H7 (cell line): ENCODE results near the gene NMUR2. TPM values are rescaled to one million over a fixed set of nuclear protein-coding genes. Genes with fewer than 3 reads are reported as not detected.

Source experiments
- DNase-seq: peaks from one replicate; pipeline ENCODE4 v3.0.0; 2012
- H3K27me3 ChIP-seq: 2 replicates; pipeline ENCODE4 v1.6.0; 2011; ENCODE audit warnings: mild to moderate bottlenecking, low read length; ENCODE audit not compliant: control insufficient read depth, insufficient read depth
- H3K36me3 ChIP-seq: replicated peaks from 2 replicates; pipeline ENCODE4 v1.5.1; 2011; ENCODE audit warnings: low read length; ENCODE audit not compliant: control insufficient read depth, insufficient read depth
- H3K4me3 ChIP-seq: 2 replicates; pipeline ENCODE4 v1.5.1; 2011; ENCODE audit warnings: low read depth, mild to moderate bottlenecking, control low read depth, low read length, moderate library complexity; ENCODE audit not compliant: insufficient read depth
- total RNA-seq: library from RNA; depleted of rRNA; stranded (reverse); fragments of >200 nt; shearing (Covaris generic); gene quantifications from 2 replicates; pipeline ENCODE4 v1.2.3, GENCODE V29; 2014; rRNA removed

The NMUR2 gene, protein sequence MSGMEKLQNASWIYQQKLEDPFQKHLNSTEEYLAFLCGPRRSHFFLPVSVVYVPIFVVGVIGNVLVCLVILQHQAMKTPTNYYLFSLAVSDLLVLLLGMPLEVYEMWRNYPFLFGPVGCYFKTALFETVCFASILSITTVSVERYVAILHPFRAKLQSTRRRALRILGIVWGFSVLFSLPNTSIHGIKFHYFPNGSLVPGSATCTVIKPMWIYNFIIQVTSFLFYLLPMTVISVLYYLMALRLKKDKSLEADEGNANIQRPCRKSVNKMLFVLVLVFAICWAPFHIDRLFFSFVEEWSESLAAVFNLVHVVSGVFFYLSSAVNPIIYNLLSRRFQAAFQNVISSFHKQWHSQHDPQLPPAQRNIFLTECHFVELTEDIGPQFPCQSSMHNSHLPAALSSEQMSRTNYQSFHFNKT
- not detected in 2 replicates for total RNA-seq

DNA sequence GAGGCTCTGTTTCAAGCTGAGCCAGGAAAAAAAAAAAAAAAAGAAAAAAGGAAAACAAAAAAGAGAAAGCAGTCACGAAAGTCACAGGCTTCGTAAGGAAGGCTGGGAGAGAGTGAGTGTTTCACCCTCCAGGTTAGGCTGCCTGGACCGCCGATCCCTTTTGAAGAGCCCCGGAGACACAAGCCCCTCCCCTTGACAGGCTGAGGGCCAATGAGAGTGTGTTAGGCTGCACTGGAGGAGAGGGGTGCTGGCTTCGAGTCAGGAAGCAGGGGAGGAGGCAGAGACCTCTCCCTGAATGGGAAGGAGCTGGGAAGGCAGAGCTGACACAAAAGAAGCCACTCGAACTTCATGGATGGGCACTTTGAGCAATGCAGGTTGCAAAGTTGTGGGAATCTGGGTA lies at the start of gene NMUR2:
Gene NMUR2, minus strand, starts transcription at position 135 of the 400 bp plus-strand sequence. CDS start 166 bp downstream, outside the sequence.
- no peak within 1 kb of the TSS for H3K4me3 ChIP-seq

DNA sequence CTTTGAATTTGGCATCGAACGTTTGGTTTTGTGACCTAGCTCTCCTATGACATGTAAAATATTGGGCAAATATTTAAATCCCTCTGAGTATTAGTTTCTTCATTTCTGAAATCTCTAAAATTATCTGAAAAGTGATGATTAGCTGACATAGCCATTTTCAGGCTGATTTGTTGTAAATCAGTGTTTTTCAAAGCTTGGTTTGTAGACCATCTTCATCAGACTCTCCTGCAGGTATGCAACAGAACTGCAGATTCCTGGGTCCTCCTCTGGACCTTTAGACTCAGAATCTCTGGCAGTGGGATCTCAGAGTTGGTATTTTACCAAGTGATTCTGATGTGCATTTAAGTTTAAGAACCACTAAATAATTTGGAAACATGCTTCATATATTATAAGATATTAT lies 38.9 kb upstream of the NMUR2 start:
- Histone ChIP-seq H3K36me3 (no peaks in the 10 kb centered on the region), H3K27me3 (no peaks in the 10 kb centered on the region), H3K4me3 (no peak overlapping the region)
- peak; percentile 11 for DNase-seq

More for the DNA sequence above, at the start of gene NMUR2:
- peak; percentile 72 for DNase-seq
- H3K36me3 ChIP-seq, result no peaks in the 10 kb centered on the region
- H3K27me3 ChIP-seq, result no peaks in the 10 kb centered on the region

DNA sequence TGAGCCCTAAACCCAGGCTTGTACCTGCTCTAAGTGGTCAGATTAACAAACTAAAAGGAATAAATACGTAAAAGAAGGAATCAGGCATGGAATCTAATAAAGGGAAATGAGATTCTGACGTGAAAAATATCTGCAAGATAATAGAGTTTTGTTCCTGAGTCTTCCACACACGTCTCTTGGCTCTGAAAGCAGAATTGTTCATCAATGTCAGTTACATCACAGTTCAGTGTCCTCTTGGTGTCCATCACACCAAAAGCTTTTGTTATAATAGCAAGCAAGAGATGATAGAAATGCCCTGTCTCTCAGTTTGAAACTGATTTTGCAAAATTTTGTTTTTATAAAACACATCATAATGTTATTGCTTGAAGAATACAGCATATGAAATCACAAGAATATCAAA lies 34.7 kb upstream of the NMUR2 start:
- Histone ChIP-seq H3K27me3 (no peaks in the 10 kb centered on the region), H3K36me3 (no peaks in the 10 kb centered on the region), H3K4me3 (no peak overlapping the region)
- DNase-seq, result no peak

DNA sequence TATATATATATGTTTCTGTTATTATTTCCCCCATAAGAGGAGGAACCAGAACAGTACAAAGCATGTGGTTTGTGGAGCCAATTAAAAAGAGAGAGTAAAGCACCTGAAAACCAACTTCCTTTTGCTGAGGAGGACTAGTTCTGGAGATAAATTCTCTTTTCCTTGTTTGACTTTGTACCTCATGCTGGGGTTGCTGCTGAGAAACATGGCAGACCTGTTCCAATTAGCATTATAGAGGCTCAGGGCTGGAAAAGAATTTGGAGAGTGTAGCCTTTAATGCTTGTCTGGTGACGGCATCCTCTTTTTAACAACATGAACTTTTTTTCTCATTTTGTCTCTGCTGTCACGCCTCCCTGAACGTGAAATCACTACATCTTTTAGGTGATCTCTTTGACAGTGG lies 32.8 kb upstream of the NMUR2 start:
- peak; percentile 23 for DNase-seq
- Histone ChIP-seq H3K27me3 (no peaks in the 10 kb centered on the region), H3K36me3 (no peaks in the 10 kb centered on the region), H3K4me3 (no peak overlapping the region)

DNA sequence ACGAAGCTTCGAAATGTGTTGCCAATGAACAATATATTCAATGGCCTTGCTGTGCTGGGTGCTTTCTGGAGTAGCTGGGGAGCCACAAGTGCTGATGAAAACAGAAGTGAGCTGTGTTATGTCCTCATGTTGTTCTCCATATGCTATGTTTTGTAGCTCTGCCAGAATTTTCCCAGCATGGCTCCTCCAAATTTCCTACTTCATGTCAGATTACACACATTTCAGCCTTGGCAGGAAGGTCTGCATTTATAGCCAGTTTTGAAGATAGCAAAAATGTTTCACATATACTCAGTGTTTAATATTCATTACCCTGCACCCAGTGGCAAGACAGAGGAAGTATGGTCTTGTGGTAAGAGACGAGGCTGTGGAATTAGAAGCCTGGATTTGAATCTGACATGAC lies 22.6 kb upstream of the NMUR2 start:
- Histone ChIP-seq H3K27me3 (no peaks in the 10 kb centered on the region), H3K4me3 (no peak overlapping the region), H3K36me3 (no peaks in the 10 kb centered on the region)
- DNase-seq, result no peak

DNA sequence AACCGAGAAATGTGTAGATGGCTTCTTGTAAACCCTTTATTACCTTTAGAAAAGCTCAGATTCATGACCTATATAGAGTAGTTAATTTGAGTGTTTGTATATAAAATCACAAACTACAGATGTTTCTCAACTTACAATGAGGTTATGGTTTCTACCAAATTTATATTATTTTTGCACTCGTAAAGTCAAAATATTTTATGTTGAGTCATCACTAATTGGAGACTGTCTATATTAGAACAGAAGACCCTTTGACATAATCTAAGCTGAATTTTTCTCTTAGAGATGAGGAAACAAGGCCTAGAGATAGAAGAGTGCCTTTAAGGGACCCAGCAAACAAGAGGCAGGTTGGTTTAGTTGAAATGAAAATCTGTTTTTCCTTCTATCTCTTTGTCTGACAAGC lies 20.0 kb upstream of the NMUR2 start:
- H3K4me3 ChIP-seq, result no peak overlapping the region
- H3K27me3 ChIP-seq, result no peaks in the 10 kb centered on the region
- no peaks in the 10 kb centered on the region for H3K36me3 ChIP-seq
- no peak for DNase-seq

DNA sequence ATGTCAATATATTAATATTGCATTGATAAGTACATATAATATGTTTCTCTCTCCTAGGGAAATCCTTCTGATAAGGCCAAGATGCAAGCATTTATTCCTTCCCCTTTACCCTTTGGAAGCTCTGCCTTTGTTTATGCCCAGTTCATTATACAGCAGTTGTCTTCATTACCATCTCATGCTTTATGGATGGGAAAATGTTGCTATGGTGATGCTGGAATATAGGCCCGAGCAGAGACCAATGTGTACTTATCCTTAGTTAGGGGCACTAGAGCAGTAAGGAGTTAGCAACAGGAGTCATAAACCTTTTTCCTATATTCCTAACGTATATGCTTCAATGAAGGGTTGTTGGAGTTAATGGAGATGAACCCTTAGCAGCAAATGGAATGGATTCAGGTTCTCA lies 19.4 kb upstream of the NMUR2 start:
- Histone ChIP-seq H3K36me3 (no peaks in the 10 kb centered on the region), H3K4me3 (no peak overlapping the region), H3K27me3 (no peaks in the 10 kb centered on the region)
- no peak for DNase-seq

DNA sequence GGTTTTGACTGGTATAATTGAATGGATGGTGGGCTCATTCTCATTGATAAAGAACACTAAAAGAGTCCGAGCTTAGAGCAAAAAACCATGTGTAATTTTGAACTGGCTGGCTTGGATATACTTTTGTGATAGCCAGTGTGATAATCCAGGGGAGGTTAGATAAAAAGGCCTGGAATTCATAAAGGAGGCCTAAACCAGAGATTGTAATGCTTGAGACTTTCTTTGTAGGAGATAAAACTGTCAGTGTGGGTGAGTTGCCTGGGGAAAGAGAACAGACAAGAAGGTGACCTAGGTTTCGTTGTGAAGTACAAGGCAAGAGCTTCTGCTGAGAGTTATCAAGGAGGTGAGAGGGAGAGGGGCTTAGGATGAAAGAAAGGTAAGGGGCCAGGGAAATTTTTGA lies 17.0 kb upstream of the NMUR2 start:
- Histone ChIP-seq H3K4me3 (no peak overlapping the region), H3K36me3 (no peaks in the 10 kb centered on the region), H3K27me3 (no peaks in the 10 kb centered on the region)
- no peak for DNase-seq

DNA sequence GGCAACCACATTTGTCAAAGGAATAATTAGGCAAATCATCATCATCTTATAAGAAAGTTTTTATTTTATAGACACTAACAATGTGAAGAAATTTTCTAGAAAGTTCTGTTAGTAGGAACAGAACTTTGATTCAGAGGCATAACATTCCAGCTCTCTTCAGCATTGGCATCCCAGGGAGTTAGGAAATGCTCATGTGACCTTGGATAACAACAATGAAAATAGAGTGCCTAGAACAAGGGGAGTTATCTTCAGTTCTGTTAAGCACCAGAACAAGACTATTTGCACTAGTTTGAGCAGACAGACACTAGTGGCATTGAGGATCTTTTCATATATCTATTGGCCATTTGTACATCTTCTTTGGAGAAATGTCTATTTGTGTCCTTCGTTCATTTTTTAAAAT lies 7.0 kb upstream of the NMUR2 start:
- Histone ChIP-seq H3K27me3 (no peaks in the 10 kb centered on the region), H3K4me3 (no peak overlapping the region), H3K36me3 (no peaks in the 10 kb centered on the region)
- no peak for DNase-seq

DNA sequence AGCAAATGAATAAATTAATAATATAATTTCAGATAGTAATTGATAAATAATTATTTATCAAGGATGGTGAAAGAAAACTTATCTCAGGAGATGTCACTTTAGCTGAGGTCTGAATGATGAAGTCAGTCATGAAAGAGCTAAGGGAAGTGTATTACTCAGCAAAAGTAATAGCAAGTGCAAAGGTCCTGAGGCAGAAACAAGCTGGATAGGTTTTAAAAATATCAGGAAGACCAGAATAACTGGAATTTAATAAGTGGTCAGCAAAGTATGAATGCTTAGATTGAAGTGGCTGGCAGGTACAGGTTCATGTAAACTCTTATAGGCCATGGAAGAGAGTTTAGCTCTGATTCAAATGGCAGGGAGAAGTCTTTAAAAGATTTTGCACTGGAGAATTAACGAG lies 1.0 kb upstream of the NMUR2 start:
- Histone ChIP-seq H3K4me3 (no peak overlapping the region), H3K36me3 (no peaks in the 10 kb centered on the region), H3K27me3 (no peaks in the 10 kb centered on the region)
- no peak for DNase-seq

DNA sequence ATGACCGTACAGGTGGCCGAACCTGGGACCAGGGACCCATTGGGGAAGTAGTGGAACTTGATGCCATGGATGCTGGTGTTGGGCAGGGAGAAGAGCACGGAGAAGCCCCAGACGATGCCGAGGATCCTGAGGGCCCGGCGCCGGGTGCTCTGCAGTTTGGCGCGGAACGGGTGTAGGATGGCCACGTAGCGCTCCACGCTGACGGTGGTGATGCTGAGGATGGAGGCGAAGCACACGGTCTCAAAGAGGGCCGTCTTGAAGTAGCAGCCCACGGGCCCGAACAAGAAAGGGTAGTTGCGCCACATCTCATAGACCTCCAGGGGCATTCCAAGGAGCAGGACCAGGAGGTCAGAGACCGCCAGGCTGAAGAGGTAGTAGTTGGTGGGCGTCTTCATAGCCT lies 585 bp downstream of the NMUR2 start:
- no peak for DNase-seq
- H3K27me3 ChIP-seq, result no peaks in the 10 kb centered on the region
- H3K36me3 ChIP-seq, result no peaks in the 10 kb centered on the region
- no peak overlapping the region for H3K4me3 ChIP-seq

DNA sequence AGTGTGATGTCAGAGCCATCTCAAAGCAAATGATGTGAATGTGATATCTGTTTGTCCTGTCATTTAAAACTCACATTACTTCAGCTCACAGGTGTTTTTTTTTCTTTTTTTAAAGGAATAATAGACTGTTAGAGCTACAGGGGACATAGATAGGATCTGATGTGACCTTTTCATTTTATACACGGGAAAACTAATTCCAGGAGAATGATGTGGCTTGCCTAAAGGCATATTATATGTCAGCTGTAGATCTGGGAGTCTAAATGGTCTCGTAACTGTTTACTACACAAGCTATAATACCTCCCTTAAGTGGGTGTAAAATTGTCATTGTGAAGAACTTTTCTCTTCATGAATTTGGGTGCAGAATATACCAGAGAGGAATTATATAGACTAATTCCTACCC lies 2.0 kb downstream of the NMUR2 start:
- DNase-seq, result no peak
- Histone ChIP-seq H3K4me3 (no peak overlapping the region), H3K27me3 (no peaks in the 10 kb centered on the region), H3K36me3 (no peaks in the 10 kb centered on the region)

DNA sequence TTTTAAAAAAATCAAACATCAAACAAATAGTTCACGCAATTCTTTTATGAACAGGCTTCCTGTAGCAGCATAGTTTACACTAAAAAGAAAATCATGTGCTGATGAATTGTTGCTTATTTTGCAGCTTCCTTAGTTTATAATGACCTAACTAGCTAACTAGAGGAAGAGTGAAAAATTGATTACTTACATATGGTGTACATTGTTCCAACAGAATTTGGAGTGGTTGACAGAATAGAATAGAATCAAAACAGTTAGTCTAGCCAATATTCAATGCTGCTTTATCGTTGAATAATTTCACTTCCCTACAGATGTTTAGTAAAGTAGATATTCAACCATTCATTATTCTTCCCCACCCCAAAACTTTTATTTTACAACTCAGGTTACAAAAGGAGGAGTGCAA lies 4.2 kb downstream of the NMUR2 start:
- Histone ChIP-seq H3K36me3 (no peaks in the 10 kb centered on the region), H3K27me3 (no peaks in the 10 kb centered on the region), H3K4me3 (no peak overlapping the region)
- DNase-seq, result no peak

DNA sequence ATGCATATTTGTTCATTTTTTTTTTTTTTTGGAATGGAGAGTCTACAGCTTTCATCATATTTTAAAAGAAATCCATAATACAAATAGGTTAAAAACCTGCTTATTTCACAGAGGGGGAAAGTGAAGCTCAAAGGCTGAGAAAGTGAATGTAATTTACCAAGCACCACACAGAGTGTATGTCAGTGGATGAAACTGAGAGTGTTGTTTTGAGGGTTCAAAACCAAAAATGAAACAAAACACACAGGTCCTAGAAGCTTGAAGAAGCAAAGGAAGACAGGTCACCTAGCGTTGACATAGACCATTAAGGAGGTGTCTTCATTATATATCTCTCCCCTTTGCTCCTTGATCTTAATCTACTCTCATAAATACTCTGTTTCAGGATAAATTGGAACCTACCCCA lies 7.5 kb downstream of the NMUR2 start:
- Histone ChIP-seq H3K4me3 (no peak overlapping the region), H3K27me3 (no peaks in the 10 kb centered on the region), H3K36me3 (no peaks in the 10 kb centered on the region)
- no peak for DNase-seq

DNA sequence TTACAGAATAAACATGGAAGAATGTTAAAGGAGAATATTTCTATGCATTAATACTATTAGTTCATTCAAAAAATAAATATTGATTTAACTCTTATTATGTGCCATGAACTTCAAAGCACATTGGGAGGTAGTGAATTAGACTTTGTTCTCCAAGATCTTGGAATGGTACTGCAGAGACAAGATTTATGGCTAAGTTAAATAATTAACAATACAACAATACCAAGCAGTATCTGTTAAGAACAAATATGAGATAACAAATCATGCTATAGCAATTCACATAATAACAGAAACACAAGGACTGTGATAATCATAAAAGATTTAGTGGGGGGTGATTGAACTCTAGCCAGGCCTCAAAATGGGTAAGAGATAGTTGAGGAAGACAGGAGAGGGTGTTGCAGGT lies 11.6 kb downstream of the NMUR2 start:
- DNase-seq, result no peak
- no peaks in the 10 kb centered on the region for H3K36me3 ChIP-seq
- H3K27me3 ChIP-seq, result no peaks in the 10 kb centered on the region
- no peak overlapping the region for H3K4me3 ChIP-seq
